ENCODE measurements around the gene FLT3LG.

FLT3LG gene

DNA sequence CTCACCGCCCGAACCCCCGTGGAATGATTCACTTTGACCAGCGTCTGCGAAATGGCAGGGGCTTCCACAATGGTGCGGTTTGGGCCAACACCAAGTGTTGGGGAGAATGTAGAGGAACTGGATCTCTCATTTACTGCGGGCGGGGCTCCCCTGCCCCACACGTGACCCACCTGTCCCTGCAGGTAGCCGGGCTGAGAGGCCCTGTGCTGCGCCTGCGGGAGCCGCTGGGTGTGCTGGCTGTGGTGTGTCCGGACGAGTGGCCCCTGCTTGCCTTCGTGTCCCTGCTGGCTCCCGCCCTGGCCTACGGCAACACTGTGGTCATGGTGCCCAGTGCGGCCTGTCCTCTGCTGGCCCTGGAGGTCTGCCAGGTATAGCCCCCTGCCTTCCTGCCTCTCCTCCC, 5.8 kb upstream of the FLT3LG start:
- DNase-seq: no peak
- no peaks in the 10 kb centered on the region for H3K79me2 ChIP-seq (ENCODE audit: low read length)
- no peaks in the 10 kb centered on the region for H3K36me3 ChIP-seq (replicated peaks; ENCODE audit: insufficient read depth, low read length)
- TF ChIP-seq CTCF (IDR thresholded peaks at IDR 0.05; ENCODE audit: low read length): no peak
- TF ChIP-seq EZH2 (optimal IDR thresholded peaks at IDR 0.05; ENCODE audit: low read depth, low read length): no peak
- TF ChIP-seq EZH2phosphoT487 (IDR thresholded peaks at IDR 0.05; ENCODE audit: low read length): no peak
- peak overlapping the region; percentile 67; the same call in 1 of the 2 replicates for H3K27ac ChIP-seq (ENCODE audit: low read length)
- H3K4me3 ChIP-seq (ENCODE audit: low read length): no peak overlapping the region
- no peak overlapping the region for H3K4me2 ChIP-seq (ENCODE audit: low read depth, low read length)
- no peaks in the 10 kb centered on the region for H3K9me3 ChIP-seq (replicated peaks; ENCODE audit: insufficient read depth, low read length)
- H3K9ac ChIP-seq (ENCODE audit: low read length): no peak overlapping the region
- no peak overlapping the region for H2AFZ ChIP-seq (ENCODE audit: low read length)
- H3K27me3 ChIP-seq (replicated peaks; ENCODE audit: insufficient read depth, low read length): no peaks in the 10 kb centered on the region
- H3F3A ChIP-seq (ENCODE audit: insufficient read depth, low read length): 0 out of 2 replicates have a peak, but pooled peaks cover 5% of the 10 kb centered on the region
- H4K20me1 ChIP-seq (ENCODE audit: insufficient read depth, low read length): no peaks in the 10 kb centered on the region
- peaks cover 13% of the 10 kb centered on the region for H3K4me1 ChIP-seq (ENCODE audit: low read length)
- H3K9me2 ChIP-seq (replicated peaks; ENCODE audit: insufficient read depth, low read length): no peaks in the 10 kb centered on the region

- peaks cover 15% of the 10 kb centered on the region for H3K4me1 ChIP-seq (ENCODE audit: low read length)
- no peaks in the 10 kb centered on the region for H3K9me3 ChIP-seq (replicated peaks; ENCODE audit: insufficient read depth, low read length)
- no peak overlapping the region for H2AFZ ChIP-seq (ENCODE audit: low read length)
- H3K9me2 ChIP-seq (replicated peaks; ENCODE audit: insufficient read depth, low read length): no peaks in the 10 kb centered on the region
- 0 out of 2 replicates have a peak, but pooled peaks cover 5% of the 10 kb centered on the region for H3F3A ChIP-seq (ENCODE audit: insufficient read depth, low read length)
- no peaks in the 10 kb centered on the region for H3K27me3 ChIP-seq (replicated peaks; ENCODE audit: insufficient read depth, low read length)
- no peak overlapping the region for H3K4me2 ChIP-seq (ENCODE audit: low read depth, low read length)
- no peak for TF ChIP-seq CTCF (IDR thresholded peaks at IDR 0.05; ENCODE audit: low read length)
- no peak for TF ChIP-seq EZH2phosphoT487 (IDR thresholded peaks at IDR 0.05; ENCODE audit: low read length)
- no peak for TF ChIP-seq EZH2 (optimal IDR thresholded peaks at IDR 0.05; ENCODE audit: low read depth, low read length)
- no peak overlapping the region for H3K9ac ChIP-seq (ENCODE audit: low read length)
- DNase-seq: peak; percentile 94
- H3K4me3 ChIP-seq (ENCODE audit: low read length): no peak overlapping the region
- H4K20me1 ChIP-seq (ENCODE audit: insufficient read depth, low read length): no peaks in the 10 kb centered on the region
- no peaks in the 10 kb centered on the region for H3K36me3 ChIP-seq (replicated peaks; ENCODE audit: insufficient read depth, low read length)
- no peaks in the 10 kb centered on the region for H3K79me2 ChIP-seq (ENCODE audit: low read length)
- H3K27ac ChIP-seq (ENCODE audit: low read length): peak overlapping the region; percentile 67; the same call in 1 of the 2 replicates
These were observed 5.1 kb upstream of the FLT3LG start for GRCh38 chr19:49468746-49469447.

DNA sequence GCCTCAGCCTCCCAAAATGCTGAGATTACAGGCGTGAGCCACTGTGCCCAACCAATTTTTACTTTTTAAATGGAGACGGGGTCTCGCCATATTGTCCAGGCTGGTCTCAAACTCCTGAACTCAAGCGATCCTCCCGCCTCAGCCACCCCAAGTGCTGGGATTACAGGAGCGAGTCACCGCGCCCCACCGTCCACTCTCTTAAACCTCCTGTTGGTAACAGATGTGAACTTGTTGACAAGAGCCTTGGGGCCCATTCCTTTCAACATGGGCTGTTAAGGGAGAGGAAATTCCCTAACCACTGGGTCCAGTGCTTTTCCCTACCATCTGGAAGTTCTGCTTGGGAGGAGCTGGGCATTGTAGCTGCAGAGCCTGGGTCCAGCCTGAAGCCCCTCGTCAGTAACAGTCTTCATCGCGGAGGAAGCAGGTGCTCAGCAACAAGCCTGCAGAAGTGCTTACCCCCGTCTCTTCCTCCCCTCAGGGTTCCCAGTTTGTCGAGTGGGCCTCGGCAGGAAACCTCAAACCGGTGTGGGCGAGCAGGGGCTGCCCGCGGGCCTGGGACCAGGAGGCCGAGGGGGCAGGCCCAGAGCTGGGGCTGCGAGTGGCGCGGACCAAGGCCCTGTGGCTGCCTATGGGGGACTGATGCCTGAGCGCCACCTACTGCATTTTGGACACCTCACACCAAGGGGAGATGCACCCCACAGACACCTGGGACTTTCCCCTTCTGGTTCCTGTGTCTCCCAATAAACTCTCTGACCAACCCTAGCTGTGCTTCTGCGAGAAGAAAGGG, 4.0 kb upstream of the FLT3LG start:
- Histone ChIP-seq H3K79me2 (ENCODE audit: low read length) (peaks cover 4% of the 10 kb centered on the region), H3K4me2 (ENCODE audit: low read depth, low read length) (no peak overlapping the region), H3K9ac (ENCODE audit: low read length) (no peak overlapping the region), H2AFZ (ENCODE audit: low read length) (no peak overlapping the region), H3K9me3 (replicated peaks; ENCODE audit: insufficient read depth, low read length) (no peaks in the 10 kb centered on the region), H3K4me3 (ENCODE audit: low read length) (no peak overlapping the region), H3K27me3 (replicated peaks; ENCODE audit: insufficient read depth, low read length) (no peaks in the 10 kb centered on the region), H3K4me1 (ENCODE audit: low read length) (peaks cover 15% of the 10 kb centered on the region), H3K9me2 (replicated peaks; ENCODE audit: insufficient read depth, low read length) (no peaks in the 10 kb centered on the region), H3K27ac (ENCODE audit: low read length) (peak overlapping the region; percentile 21; the same call in 1 of the 2 replicates), H3K36me3 (replicated peaks; ENCODE audit: insufficient read depth, low read length) (no peaks in the 10 kb centered on the region), H4K20me1 (ENCODE audit: insufficient read depth, low read length) (no peaks in the 10 kb centered on the region), H3F3A (ENCODE audit: insufficient read depth, low read length) (0 out of 2 replicates have a peak, but pooled peaks cover 5% of the 10 kb centered on the region)
- TF ChIP-seq EZH2 (optimal IDR thresholded peaks at IDR 0.05; ENCODE audit: low read depth, low read length) (no peak), CTCF (IDR thresholded peaks at IDR 0.05; ENCODE audit: low read length) (peak; percentile 35)
- DNase-seq: peak; percentile 43
